Activated naive CD4-positive, alpha-beta T cell treated with anti-CD3 and anti-CD28 coated beads, Interleukin-2, amount 50 U/mL, for 72 hours (primary cell): Measurements from ENCODE around the gene PPP2R2D. TPM values are rescaled to one million over a fixed set of nuclear protein-coding genes. Genes with fewer than 3 reads are reported as not detected.

Experiments used
- ATAC-seq, 2 donors: fragments of 150-1000 bp; cut with Tn5 transposase; 2 replicates each; pipeline ENCODE4 v1.10.0; 2021; ENCODE audit warnings: mild to moderate bottlenecking in 2 of 2, moderate library complexity in 2 of 2
- DNase-seq, 2 donors: peaks; one replicate each; pipeline ENCODE4 v3.0.0; 2021 to 2022; ENCODE audit warnings: low spot score in 2 of 2
- H3K27ac Mint-ChIP-seq, 2 donors: one replicate each; pipeline ENCODE4 v1.8.0; 2022; ENCODE audit warnings: mild to moderate bottlenecking in 2 of 2, mixed read lengths in 2 of 2
- H3K36me3 Mint-ChIP-seq, 2 donors: one replicate each; pipeline ENCODE4 v1.8.0; 2022; ENCODE audit warnings: mixed read lengths in 2 of 2
- H3K9me3 Mint-ChIP-seq, 2 donors: one replicate each; pipeline ENCODE4 v1.8.0; 2022; ENCODE audit warnings: mixed read lengths in 2 of 2
- total RNA-seq, 2 donors: library from RNA; stranded (reverse); gene quantifications; one replicate each; pipeline ENCODE4 v1.2.3, GENCODE V29; 2022

Gene PPP2R2D
- total RNA-seq, 2 donors from 2014 or later, result 36.2 to 41.6 TPM

GRCh38 chr10:131896403-131896802, 4.4 kb upstream of the PPP2R2D start:
- H3K36me3 Mint-ChIP-seq, result no peaks in the 10 kb centered on the region
- no peak for DNase-seq
- peak overlapping the region in 1 of 2 donors; percentile 23 for H3K27ac Mint-ChIP-seq
- H3K9me3 Mint-ChIP-seq, result no peaks in the 10 kb centered on the region
- no peak for ATAC-seq

GRCh38 chr10:131897297-131897899, 3.4 kb upstream of the PPP2R2D start:
- DNase-seq (no peak), ATAC-seq (no peak)

GRCh38 chr10:131898061-131898460, 2.7 kb upstream of the PPP2R2D start:
- DNase-seq, result no peak
- Mint-ChIP-seq H3K9me3 (no peaks in the 10 kb centered on the region), H3K36me3 (peaks cover 0 to 6% of the 10 kb centered on the region in 2 donors), H3K27ac (no peak overlapping the region)
- no peak for ATAC-seq

More at GRCh38 chr10:131897297-131897899, 3.4 kb upstream of the PPP2R2D start:
- H3K27ac Mint-ChIP-seq, result no peak overlapping the region
- peaks cover 0 to 6% of the 10 kb centered on the region in 2 donors for H3K36me3 Mint-ChIP-seq
- H3K9me3 Mint-ChIP-seq, result no peaks in the 10 kb centered on the region

- DNase-seq (no peak), ATAC-seq (no peak)
- no peaks in the 10 kb centered on the region for H3K9me3 Mint-ChIP-seq
- H3K27ac Mint-ChIP-seq, result no peak overlapping the region
- peaks cover 0 to 6% of the 10 kb centered on the region in 2 donors for H3K36me3 Mint-ChIP-seq
Observed at GRCh38 chr10:131898713-131899112, 2.1 kb upstream of the PPP2R2D start.

GRCh38 chr10:131899116-131899690, 1.6 kb upstream of the PPP2R2D start:
- H3K36me3 Mint-ChIP-seq, result peaks cover 0 to 6% of the 10 kb centered on the region in 2 donors
- H3K9me3 Mint-ChIP-seq, result no peaks in the 10 kb centered on the region
- no peak overlapping the region for H3K27ac Mint-ChIP-seq
- DNase-seq (no peak), ATAC-seq (no peak)

GRCh38 chr10:131899695-131900349, 986 bp upstream of the PPP2R2D start:
- no peaks in the 10 kb centered on the region for H3K9me3 Mint-ChIP-seq
- peaks cover 0 to 6% of the 10 kb centered on the region in 2 donors for H3K36me3 Mint-ChIP-seq
- ATAC-seq (no peak), DNase-seq (no peak)
- peak overlapping the region; percentile 60 to 83 for H3K27ac Mint-ChIP-seq

- DNase-seq (peak; percentile 57 to 60), ATAC-seq (peak; percentile 4 to 6)
- Mint-ChIP-seq H3K27ac (peak overlapping the region; percentile 89 to 97), H3K36me3 (peaks cover 0 to 6% of the 10 kb centered on the region in 2 donors), H3K9me3 (no peaks in the 10 kb centered on the region)
Observed at GRCh38 chr10:131901181-131901829, 497 bp downstream of the PPP2R2D start.

GRCh38 chr10:131902211-131902610, 1.4 kb downstream of the PPP2R2D start:
- Mint-ChIP-seq H3K27ac (peak overlapping the region; percentile 89 to 97), H3K36me3 (peaks cover 0 to 6% of the 10 kb centered on the region in 2 donors), H3K9me3 (no peaks in the 10 kb centered on the region)
- no peak for ATAC-seq
- no peak for DNase-seq

GRCh38 chr10:131902691-131903090, 1.9 kb downstream of the PPP2R2D start:
- DNase-seq (no peak), ATAC-seq (no peak)
- peak overlapping the region; percentile 89 to 97 for H3K27ac Mint-ChIP-seq

GRCh38 chr10:131905267-131905571, 4.4 kb downstream of the PPP2R2D start:
- no peaks in the 10 kb centered on the region for H3K9me3 Mint-ChIP-seq
- ATAC-seq, result no peak

More at GRCh38 chr10:131902691-131903090, 1.9 kb downstream of the PPP2R2D start:
- Mint-ChIP-seq H3K9me3 (no peaks in the 10 kb centered on the region), H3K36me3 (peaks cover 0 to 6% of the 10 kb centered on the region in 2 donors)

GRCh38 chr10:131905603-131906268, 4.9 kb downstream of the PPP2R2D start:
- Mint-ChIP-seq H3K9me3 (no peaks in the 10 kb centered on the region), H3K36me3 (peaks cover 11 to 14% of the 10 kb centered on the region in 2 donors), H3K27ac (peak overlapping the region; percentile 58 to 85)
- no peak for DNase-seq
- ATAC-seq, result peak in 1 of 2 donors; percentile 69

More at GRCh38 chr10:131905267-131905571, 4.4 kb downstream of the PPP2R2D start:
- H3K27ac Mint-ChIP-seq, result peak overlapping the region; percentile 58 to 85
- no peak for DNase-seq
- H3K36me3 Mint-ChIP-seq, result peaks cover 11 to 14% of the 10 kb centered on the region in 2 donors

- H3K27ac Mint-ChIP-seq, result peak overlapping the region; percentile 58 to 85
- peaks cover 11 to 16% of the 10 kb centered on the region in 2 donors for H3K36me3 Mint-ChIP-seq
- no peaks in the 10 kb centered on the region for H3K9me3 Mint-ChIP-seq
- no peak for ATAC-seq
- no peak for DNase-seq
Observed at GRCh38 chr10:131906269-131906639, 5.4 kb downstream of the PPP2R2D start.

- peak in 1 of 2 donors; percentile 25 for ATAC-seq
- H3K36me3 Mint-ChIP-seq, result peaks cover 11 to 30% of the 10 kb centered on the region in 2 donors
- H3K9me3 Mint-ChIP-seq, result no peaks in the 10 kb centered on the region
- DNase-seq, result no peak
- H3K27ac Mint-ChIP-seq, result peak overlapping the region; percentile 45 to 92
Observed at GRCh38 chr10:131907679-131908078, 6.9 kb downstream of the PPP2R2D start.

GRCh38 chr10:131908151-131908550, 7.3 kb downstream of the PPP2R2D start:
- H3K36me3 Mint-ChIP-seq, result peaks cover 11 to 35% of the 10 kb centered on the region in 2 donors
- H3K9me3 Mint-ChIP-seq, result no peaks in the 10 kb centered on the region
- DNase-seq (no peak), ATAC-seq (no peak)
- peak overlapping the region; percentile 45 to 92 for H3K27ac Mint-ChIP-seq

GRCh38 chr10:131909014-131909808, 8.4 kb downstream of the PPP2R2D start:
- Mint-ChIP-seq H3K9me3 (no peaks in the 10 kb centered on the region), H3K36me3 (peaks cover 11 to 45% of the 10 kb centered on the region in 2 donors), H3K27ac (peak overlapping the region; percentile 45 to 92)

GRCh38 chr10:131909929-131910328, 9.1 kb downstream of the PPP2R2D start:
- H3K36me3 Mint-ChIP-seq, result peaks cover 11 to 50% of the 10 kb centered on the region in 2 donors
- H3K27ac Mint-ChIP-seq, result no peak overlapping the region
- ATAC-seq (no peak), DNase-seq (no peak)
- no peaks in the 10 kb centered on the region for H3K9me3 Mint-ChIP-seq

More at GRCh38 chr10:131909014-131909808, 8.4 kb downstream of the PPP2R2D start:
- ATAC-seq (peak in 1 of 2 donors; percentile 21), DNase-seq (no peak)
